22Rv1 (cell line): Measurements from ENCODE around the gene SLC30A9.

ENCODE experiments used
- ZFX ChIP-seq: fragments of 450-650 bp; IDR thresholded peaks from 2 replicates; pipeline ENCODE4 v1.6.1; 2017; ENCODE audit warnings: antibody characterized with exemption, borderline replicate concordance
- TF ChIP-seq, protein P1 (sequence below): fragments of 450-650 bp; IDR thresholded peaks from 2 replicates; pipeline ENCODE4 v1.5.1; 2017; ENCODE audit warnings: mild to moderate bottlenecking

DNA sequence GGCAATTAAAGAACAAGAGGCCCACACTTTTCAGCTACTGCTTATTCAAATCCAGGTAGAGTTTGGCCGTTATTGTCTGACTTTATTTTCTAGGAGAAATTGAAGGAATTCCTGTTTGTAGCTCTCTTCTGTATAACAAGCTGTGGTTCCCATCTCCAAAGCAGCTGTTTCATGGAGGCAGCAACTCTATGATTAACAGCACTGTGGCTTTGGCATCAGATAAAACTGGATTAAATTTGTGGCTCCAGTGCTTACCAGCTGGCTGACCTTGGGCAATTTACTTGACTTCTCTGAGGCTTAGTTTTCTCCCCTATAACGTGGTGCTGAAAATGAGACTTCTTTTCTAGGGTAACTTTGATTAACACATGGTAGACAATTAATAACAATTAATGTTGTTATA lies 28.1 kb downstream of the SLC30A9 start:
- TF ChIP-seq, protein P1, sequence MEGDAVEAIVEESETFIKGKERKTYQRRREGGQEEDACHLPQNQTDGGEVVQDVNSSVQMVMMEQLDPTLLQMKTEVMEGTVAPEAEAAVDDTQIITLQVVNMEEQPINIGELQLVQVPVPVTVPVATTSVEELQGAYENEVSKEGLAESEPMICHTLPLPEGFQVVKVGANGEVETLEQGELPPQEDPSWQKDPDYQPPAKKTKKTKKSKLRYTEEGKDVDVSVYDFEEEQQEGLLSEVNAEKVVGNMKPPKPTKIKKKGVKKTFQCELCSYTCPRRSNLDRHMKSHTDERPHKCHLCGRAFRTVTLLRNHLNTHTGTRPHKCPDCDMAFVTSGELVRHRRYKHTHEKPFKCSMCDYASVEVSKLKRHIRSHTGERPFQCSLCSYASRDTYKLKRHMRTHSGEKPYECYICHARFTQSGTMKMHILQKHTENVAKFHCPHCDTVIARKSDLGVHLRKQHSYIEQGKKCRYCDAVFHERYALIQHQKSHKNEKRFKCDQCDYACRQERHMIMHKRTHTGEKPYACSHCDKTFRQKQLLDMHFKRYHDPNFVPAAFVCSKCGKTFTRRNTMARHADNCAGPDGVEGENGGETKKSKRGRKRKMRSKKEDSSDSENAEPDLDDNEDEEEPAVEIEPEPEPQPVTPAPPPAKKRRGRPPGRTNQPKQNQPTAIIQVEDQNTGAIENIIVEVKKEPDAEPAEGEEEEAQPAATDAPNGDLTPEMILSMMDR: no peak
- TF ChIP-seq ZFX: no peak
